A549 (cell line): ENCODE data around the gene SHH.

Experiments
- CBX8 ChIP-seq: fragments of 200-600 bp; sonication (generic); IDR thresholded peaks from 2 replicates; pipeline ENCODE4 v1.6.1; 2016
- CTCF ChIP-seq: fragments of >200 bp; sonication (Bioruptor Twin); formaldehyde crosslinking; IDR thresholded peaks from 3 replicates; pipeline ENCODE4 v1.5.1; 2016
- JUN ChIP-seq, 2 experiments: fragments of >200 bp; sonication (Bioruptor Twin); formaldehyde crosslinking; IDR thresholded peaks; 2 replicates in 1 of 2; 3 replicates in 1 of 2; pipeline ENCODE4 v1.6.1; 2016 to 2017
- MYC ChIP-seq: IDR thresholded peaks from 2 replicates; pipeline ENCODE4 v1.6.1; 2012; ENCODE audit warnings: mild to moderate bottlenecking, inconsistent platforms, low read length, improper control_type of control experiment, borderline replicate concordance
- POLR2A ChIP-seq: IDR thresholded peaks from 2 replicates; pipeline ENCODE4 v1.6.1; 2012; ENCODE audit warnings: mild to moderate bottlenecking, low read length
- POLR2AphosphoS2 ChIP-seq: conservative IDR thresholded peaks from 2 replicates; pipeline ENCODE4 v1.6.1; 2012; ENCODE audit warnings: low read length, improper control_type of control experiment, inconsistent platforms
- RAD21 ChIP-seq, 2 experiments: fragments of >200 bp in 1 of 2; sonication (Bioruptor Twin) in 1 of 2; formaldehyde crosslinking in 1 of 2; IDR thresholded peaks in 1 of 2; conservative IDR thresholded peaks in 1 of 2; 2 replicates in 1 of 2; 3 replicates in 1 of 2; pipeline ENCODE4 v1.6.1; 2012 to 2018; ENCODE audit warnings: inconsistent platforms in 1 of 2
- ZFP36 ChIP-seq: fragments of 450-650 bp; IDR thresholded peaks from 2 replicates; pipeline ENCODE4 v1.6.1; 2014; ENCODE audit warnings: borderline replicate concordance; ENCODE audit not compliant: partially characterized antibody
- ZNF302 ChIP-seq: fragments of 250-450 bp; sonication (Bioruptor Pico); IDR thresholded peaks from 2 replicates; pipeline ENCODE4 v1.9.0; 2021; ENCODE audit warnings: inconsistent platforms, mild to moderate bottlenecking, moderate library complexity
- TF ChIP-seq, protein P1 (sequence below): IDR thresholded peaks from 2 replicates; pipeline ENCODE4 v1.6.1; 2012
- TF ChIP-seq, protein P2 (sequence below): fragments of 450-650 bp; IDR thresholded peaks from 2 replicates; pipeline ENCODE4 v1.6.1; 2014; ENCODE audit warnings: antibody characterized with exemption

GRCh38 chr7:155847821-155848435 is 35.7 kb upstream of the SHH start:
- TF ChIP-seq POLR2A = no peak
- TF ChIP-seq ZFP36 = no peak
- TF ChIP-seq, protein P1, sequence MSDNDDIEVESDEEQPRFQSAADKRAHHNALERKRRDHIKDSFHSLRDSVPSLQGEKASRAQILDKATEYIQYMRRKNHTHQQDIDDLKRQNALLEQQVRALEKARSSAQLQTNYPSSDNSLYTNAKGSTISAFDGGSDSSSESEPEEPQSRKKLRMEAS = no peak
- no peak for TF ChIP-seq CTCF
- no peak for TF ChIP-seq RAD21 (conservative IDR thresholded peaks at IDR 0.05 in 1 of 2, IDR thresholded peaks at IDR 0.05 in 1 of 2)
- TF ChIP-seq MYC = no peak
- no peak for TF ChIP-seq POLR2AphosphoS2
- TF ChIP-seq CBX8 = no peak
- no peak for TF ChIP-seq JUN (IDR thresholded peaks at IDR 0.05)
- TF ChIP-seq ZNF302 = no peak
- TF ChIP-seq, protein P2, sequence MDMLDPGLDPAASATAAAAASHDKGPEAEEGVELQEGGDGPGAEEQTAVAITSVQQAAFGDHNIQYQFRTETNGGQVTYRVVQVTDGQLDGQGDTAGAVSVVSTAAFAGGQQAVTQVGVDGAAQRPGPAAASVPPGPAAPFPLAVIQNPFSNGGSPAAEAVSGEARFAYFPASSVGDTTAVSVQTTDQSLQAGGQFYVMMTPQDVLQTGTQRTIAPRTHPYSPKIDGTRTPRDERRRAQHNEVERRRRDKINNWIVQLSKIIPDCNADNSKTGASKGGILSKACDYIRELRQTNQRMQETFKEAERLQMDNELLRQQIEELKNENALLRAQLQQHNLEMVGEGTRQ = no peak
